Limb (tissue), 2 donors: ENCODE measurements around the gene BCL2.

Experiments used
- DNase-seq, 2 donors: peaks; one replicate each; pipeline ENCODE4 v3.0.0-alpha.2; 2016; ENCODE audit errors: extremely low spot score in 2 of 2

BCL2 gene

DNA sequence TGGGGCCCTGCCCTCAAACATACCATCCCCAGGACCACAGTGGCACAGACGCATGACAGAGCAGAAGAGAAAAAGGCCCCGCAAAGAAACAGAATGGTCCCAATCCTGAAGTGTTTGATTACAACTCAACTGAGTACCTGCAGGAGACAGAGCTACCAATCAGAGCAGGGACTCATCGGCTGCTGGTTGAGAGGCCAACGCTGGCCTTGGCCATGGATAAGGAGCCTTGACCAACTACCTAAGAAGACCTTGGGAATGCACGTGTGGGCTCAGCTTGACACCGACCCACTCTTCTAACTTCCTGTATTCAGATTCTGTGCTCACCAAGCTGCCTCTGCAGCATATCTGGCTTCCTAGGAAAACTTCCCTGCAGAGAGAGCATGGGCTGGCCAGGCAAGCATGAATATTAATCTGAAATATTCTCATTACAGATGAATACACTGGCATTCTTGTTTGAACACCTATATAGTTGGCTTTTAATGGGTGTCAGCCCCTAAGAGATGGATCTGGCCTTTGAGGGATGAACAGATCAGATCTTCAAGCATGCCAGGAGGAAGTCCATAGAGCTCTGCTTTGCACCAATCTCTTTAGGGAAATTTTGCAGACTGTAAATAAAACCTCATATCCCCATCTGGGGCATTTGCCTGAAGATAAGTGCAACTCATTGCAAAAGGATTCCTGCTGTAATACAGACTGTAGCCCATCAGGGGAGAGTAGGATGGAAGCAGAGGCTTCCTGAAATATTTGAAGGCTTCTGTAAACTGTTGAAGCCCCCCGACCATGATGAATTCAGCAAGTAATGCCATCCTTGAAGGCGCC lies 135.4 kb downstream of the BCL2 start:
- DNase-seq: no peak

DNA sequence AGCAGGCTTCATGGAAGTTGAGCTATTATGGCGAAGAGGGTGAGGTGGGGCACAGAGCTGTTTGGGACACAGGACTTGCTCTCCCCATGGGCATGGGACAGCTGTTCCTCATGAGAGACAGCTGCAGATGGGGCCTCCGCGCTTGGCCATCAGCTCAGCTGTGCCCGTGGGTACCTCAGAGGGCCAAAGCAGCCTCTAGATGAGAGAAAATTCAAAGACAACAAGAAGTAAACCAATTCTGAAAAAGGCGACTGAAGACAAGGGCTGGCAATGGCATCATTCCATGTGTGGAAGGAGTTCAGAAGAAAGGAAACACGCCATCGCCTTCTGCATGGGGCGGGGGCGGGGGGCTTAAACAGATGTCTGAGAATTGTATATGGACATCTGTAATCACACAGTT lies 136.2 kb downstream of the BCL2 start:
- DNase-seq: peak in 1 of 2 donors; percentile 42

DNA sequence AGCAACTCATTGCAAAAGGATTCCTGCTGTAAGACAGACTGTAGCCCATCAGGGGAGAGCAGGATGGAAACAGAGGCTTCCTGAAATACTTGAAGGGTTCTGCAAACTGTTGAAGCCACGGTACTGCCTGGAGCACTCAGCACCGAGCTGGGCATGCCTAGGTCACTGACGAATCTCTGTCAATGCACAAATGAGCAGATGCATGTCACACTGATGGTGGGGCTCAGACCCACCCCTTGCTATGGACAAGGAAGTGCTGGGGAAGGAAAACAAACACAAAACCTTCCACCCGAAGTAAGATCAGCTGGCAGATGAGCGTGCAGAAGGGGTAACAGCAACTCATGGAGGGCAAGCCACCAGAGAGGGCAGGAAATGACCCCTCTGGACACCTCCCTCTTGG lies 136.7 kb downstream of the BCL2 start:
- no peak for DNase-seq

DNA sequence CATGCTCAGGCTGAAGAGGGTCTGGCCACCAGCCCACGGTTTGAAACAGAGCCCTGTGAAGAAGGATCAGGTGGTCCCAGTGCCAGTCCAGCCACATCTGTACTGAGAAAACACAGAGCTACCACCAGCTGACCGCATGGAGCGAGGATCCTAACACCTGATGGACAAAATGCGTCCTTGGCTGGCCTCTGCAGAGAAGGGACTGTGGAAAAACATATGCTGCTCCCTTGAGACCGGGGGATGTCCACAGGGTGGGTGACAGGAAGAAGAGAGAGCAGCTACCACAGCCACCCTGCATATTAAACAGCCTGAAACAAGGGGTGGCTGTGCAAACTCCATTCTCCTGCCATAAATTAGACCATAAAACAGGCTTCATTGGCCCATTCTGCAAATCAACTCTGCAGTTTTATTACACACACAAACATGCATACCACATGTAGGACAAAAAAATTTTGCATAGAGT lies 137.2 kb downstream of the BCL2 start:
- DNase-seq: no peak

DNA sequence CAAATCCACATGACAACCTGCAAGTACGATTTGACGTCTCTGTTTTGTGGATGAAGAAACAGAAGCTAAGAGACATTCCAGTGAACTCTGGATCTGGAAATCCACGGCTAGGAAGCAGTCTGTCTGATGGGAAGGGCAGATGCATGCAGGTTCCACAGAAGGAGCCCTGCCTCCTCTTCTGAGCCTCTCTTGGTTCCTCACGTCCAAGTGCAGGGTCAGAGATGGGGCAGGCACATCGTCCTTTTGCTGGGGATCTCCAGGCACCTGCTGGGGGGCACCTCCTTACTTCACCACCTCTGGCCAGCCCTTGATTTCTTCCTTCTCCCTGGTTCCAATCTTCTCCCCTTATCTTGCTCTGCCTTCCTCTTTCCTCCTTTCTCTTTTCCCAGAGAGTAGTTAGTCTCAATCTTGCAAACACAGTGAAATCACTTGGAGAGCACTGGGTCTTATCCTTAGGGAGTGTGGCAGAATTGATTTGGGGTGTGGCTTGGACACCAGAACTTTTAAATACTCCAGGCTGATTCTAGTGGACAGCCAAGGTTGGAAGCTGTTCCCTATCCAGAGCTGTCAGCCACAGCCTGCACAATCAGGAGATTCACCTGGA lies 137.8 kb downstream of the BCL2 start:
- no peak for DNase-seq

DNA sequence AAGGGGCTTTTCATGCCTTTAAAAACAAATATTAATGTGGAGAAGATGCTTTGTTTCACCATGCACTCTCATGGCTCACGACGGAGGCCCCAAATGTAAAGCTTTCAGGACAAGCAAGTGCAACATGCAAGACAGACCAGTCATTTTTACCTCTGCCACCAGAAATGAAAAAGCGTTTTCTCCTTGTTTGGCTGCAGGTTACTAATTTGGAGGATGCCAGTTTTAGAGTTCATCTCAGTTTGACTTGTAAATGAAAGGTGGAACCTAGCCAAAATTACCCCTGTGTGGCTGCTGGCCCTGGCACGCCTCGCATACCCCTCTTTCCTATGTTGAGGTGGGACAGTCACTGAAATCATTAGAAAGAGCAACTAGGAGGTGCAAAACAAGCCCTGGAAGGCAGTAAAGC lies 138.6 kb downstream of the BCL2 start:
- DNase-seq: no peak

DNA sequence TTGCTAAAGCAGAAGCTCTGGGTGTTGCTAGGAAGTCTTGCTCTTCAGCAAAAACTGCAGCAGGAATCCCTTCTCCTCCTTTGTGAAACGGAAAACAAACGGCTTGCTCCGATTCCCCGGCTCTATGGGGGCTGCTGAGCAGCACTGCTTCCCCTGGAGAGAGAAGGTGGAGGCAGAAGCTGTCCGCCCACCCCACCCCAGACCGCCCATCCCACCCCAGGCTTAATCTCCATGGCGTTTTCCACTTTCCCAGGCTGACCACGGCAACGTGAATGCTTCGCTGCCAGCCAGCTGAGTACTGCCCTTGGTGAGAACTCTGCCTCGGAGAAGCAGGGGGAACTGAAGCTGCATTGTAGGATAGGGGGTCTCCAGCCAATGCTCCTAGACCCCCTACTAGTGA lies 139.2 kb downstream of the BCL2 start:
- DNase-seq: peak in 1 of 2 donors; percentile 42

DNA sequence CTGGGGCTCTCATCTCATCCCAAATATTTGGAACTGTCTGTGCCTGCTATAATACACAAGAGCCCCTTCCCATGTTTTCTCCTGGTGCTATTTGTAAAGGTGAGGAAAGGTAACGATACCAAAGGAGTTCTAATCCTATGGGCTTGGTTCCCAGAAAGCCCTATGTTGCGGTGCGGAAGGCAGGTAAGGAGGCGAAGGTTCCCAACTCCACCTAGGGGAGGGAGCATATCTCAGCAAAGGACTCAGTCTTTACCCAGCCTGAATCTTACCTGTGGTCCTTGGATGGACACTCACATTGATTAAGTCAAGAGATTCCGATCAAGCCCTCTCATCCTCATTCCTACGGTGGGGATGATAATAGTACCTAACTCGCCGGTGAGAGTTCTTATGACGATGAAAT lies 140.1 kb downstream of the BCL2 start:
- DNase-seq: no peak

DNA sequence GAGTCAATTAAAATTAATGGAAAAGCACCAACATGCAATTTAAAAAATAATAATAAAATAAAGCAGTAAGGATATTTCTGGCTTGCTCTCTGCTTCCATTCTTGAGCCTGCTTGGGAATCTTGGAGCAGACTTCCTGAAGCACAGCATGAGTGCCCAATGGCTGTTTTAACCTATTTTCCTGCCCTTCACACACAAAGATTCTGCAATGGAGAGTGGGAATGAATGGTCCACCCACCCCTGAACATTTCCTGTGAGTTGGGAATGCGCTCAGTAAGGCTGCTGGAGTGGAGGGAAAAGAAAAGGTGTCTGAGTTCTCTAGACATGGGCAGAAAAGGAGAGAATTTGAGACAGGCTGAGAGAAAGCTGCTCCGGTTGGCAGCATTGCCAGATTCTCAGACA lies 140.6 kb downstream of the BCL2 start:
- no peak for DNase-seq

DNA sequence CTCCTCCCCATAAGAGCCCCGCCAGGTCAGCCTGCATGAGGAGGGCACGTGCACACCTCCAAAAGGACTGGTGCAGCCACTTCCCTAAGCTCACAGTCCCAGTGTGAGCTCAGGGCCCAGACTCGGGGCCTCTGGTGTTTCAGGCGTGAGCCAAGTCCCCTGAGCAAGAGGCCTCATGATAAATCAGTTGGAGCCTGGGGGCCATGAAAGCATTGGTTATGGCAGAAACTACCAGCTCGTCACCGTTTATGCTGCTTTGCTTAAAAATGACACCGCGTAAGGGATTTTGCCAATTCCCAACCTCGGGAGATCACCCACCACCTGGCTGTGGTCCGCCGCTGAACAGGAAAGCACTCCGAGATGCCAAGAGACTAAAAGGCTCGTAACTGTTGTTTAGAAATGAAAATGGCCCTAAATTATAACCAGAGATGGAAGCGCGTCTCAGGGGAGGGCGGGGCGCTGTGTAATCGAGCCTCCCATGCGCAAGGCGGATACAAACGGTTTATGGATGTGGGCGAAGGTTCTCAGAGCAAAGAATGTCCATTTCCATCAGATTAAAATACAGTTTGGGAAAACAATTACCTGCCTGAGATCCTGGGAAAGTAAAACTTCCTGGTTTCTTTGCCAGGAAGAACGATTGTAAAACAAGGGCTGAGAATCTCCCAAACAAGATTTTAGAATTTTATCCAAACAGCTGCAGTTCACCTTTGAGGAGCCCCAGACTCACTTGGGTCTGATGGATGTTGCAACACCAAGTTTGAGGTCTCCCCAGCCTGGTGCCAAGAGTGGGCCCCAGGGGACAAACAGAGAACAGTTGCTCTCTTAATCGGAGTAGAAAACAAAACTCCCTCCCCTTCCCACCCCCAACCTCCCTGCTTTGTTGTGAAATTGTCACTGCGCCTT lies 141.4 kb downstream of the BCL2 start:
- DNase-seq: peak; percentile 39 to 72

DNA sequence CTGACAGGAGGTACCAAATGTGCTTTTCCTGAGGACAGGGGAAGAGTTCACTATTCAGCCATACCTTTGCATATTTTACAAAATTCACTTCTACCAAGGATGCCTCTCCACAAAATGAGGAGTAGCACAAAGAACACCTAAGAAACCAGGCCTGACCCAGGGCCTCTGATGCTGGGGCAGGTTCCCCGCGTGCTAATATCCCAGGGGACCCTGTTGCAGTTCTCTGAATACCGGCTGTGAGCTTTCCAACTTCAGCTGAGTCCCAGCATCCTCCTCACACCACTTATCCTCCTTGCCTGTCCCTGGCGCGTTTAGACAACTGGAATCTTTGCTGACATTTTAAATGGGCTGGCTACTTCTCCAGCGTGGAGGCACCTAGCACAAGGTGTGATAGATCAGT lies 142.3 kb downstream of the BCL2 start:
- no peak for DNase-seq

DNA sequence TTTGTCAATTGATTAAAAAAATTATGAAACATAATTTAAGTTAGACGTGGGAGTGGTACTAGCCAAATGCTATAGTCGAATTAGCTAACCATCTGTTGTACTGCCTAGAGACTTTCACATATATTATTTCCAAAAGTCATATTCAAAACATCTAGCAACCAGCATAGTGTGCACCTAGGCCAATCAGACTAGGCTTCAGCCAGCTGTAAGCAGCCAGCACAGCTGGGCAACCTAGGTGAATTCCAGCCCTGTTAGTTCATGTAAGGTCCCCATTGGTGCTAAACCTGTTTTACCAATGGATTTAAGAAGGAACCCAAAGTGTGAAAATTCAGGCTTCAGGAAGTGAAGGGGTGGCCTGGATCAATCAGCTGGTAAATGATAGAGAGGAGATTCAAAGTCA lies 144.3 kb downstream of the BCL2 start:
- DNase-seq: no peak

DNA sequence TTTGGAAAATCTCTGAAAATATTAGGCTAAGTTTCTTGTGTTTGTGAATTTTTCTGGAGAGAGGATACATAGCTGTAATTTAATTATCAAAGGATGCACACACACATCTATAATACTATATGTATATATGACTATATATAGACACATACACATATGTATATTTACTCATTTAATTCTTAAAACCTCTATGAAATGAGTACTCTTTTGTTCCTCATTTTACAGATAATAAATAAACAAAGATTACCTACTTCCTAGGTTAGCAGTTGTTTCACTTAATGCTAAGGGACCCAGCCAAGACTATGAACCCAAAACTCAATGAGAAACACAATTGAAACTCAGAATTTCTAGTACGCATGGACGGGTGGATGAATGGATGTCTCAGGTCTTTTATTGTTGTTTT lies 145.6 kb downstream of the BCL2 start:
- no peak for DNase-seq

DNA sequence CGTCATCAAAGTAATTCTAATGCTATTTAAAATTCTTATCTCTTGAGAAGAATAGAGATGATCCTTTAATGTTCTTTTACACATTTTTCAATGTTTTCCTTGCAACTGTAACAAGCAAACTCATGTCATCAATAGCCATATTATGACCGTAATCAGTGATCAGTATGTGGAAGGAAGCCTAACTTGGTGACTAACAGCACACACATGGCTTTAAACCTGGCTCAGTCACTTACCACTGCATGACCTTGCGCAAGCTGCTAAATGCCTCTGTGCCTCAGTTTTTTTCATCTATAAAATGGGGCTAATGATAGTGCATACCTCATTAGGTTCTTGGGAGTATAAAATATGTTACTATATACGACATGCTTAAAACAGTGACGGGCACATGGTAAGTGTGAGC lies 149.7 kb downstream of the BCL2 start:
- no peak for DNase-seq

DNA sequence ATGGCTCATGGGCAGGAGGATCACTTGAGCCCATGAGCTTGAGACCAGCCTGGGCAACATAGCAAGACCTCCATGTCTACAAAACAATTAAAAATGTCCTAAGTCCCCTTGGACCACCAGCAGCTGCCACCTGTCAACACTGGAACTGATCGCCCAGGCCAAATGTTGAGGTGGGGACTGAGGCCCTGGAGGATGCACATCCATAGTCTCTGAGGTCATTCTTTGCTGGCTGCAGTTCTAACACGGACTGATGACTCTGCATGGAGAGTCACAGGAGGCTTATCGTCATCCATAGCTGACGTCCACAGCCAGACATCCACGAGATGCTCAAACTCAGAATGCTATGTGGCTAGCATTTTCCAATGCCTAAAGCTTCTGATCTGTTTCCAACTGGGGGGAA lies 151.3 kb downstream of the BCL2 start:
- DNase-seq: no peak

DNA sequence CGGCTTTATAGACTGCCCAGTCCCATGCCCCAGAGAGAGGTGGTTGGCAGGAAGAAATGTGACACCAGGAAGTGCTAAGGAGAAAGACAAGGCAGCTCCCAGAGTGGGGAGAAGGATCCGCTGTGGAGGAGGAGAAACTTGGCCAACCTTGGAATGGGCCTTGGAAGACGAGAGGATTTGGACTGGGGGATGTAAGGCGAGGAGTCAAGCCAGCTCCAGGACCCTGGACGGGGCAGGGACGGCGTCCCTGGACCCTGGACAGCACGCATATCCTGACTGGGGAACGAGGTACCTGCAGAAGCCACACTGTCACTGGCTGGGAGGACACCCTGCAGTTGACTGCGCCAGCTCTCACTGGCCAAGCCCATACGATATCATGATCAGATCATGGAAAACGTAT lies 153.4 kb downstream of the BCL2 start:
- no peak for DNase-seq

DNA sequence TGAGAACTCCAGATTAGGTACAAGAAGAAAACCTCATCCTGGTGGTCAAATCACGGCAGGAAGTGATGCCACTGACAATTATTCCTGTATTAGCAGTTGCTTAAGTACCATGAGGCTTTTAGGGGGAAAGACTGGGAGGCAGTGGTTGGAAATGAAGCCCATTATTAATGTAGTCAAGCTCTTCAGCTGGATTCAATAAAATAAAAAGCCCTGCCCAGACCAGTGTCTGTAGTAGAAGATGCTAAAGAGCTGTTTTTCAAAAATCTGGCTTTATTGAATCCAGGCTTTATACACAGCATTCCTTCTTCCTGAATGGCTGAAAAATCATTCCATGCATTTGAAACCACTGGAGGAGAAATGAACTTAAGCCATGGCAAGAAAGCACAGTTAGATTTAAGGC lies 155.2 kb downstream of the BCL2 start:
- no peak for DNase-seq

DNA sequence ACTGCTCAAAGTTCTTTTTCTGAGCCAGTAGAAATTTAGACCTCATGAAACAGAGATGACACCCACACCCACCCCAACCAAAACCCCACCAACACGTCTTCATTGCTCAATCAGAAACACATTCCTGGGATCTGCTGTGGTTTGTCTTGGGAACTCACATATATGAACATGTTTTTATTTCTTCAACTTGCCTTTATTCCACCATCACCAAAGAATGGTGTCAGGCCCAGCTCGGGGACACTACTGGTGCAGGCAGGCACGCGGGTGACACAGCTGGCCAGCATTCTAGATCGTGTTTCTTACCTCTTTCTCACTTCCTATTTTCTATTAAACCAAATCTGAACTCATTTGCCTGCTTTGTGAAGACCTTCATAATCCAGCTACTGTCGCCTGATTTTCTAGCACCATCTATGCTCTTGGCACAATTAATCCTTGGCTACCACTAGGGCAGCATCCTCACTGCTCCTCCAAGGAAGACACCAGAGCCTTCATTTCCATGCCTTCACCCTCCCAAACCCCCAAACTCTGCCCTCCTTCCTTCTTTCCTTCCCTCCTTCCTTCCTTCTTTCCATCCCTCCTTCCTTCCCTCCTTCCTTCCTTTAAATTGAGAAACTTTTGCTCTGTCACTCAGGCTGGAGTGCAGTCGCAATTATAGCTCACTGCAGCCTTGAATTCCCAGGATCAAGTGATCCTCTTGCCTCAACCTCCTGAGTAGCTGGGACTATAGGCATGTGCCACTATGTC lies 157.1 kb downstream of the BCL2 start:
- no peak for DNase-seq

DNA sequence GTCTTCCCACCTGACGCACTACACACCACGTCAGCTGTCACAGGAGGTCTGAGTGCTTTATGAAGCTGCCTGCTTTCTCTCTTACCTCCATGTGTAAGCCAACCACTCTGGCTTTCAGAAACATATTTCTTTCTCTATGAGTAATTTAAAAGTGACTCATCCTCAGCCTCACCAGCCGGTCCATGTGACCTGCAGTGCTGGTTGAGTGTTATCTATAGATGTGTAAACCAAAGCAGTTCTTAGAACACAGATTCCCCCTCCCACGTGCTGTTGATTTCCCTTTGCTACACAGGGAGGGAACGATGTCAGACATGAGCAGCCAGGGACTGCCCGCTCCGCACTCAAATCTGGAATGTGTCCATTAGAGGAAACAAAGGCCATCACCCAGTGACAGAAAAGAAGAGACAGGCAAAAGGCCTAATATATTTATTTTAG lies 157.8 kb downstream of the BCL2 start:
- DNase-seq: no peak

DNA sequence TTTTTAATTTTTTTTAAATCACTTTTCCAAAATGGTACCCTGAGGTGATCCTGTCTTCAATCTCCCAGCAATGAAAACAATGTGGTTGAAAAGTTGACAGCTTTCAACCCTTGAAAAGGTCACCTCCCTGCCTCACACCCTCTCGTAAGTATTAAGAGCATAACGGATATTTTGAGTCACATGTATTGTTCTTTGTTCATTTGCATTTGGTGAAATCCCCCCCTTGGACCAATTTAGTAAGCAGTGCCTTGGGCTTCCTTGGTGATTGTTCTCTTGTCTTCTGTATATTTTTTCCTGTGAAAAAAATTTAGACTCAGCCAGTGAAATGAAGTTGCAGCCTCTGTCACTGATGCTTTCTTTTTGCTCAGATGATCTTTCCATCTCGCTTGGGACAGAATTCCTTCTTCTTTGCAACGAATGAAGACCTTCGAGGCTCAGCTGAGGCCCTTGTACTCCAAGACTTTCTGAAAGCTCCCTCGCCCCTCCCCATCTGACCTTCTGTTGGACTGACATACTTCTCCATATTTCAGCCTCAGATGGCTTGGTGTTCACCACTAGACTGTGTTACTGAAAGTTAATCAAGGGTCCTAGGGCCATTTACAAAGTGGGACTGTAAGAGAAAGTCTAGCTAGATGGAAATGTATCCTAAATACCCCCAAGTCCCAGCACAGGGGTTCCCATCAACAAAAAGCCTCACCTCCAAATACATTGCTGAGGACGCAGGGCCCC lies 158.4 kb downstream of the BCL2 start:
- no peak for DNase-seq
